ENCODE results near the gene TEC. TPM values are rescaled to one million over a fixed set of nuclear protein-coding genes. Genes with fewer than 3 reads are reported as not detected.

TEC gene
- total and polyA plus RNA-seq, 2 of the 8 experiments (the other 6 are each of a cell fraction or from before 2014, with no cell fraction given) = 0.73 to 1.8 TPM

GRCh38 chr4:48110452-48110978 lies 159.1 kb downstream of the TEC start:
- no peak for DNase-seq (ENCODE audit: low read depth in 1 of 2, low spot score in 2 of 2)
- H3K9ac ChIP-seq (replicated peaks in 1 of 4; ENCODE audit: extremely low read depth in 1 of 4, low read depth in 3 of 4, low read length in 3 of 4) = no peak overlapping the region
- no peaks in the 10 kb centered on the region for H3K79me2 ChIP-seq (ENCODE audit: control insufficient read depth in 1 of 2, insufficient read depth in 2 of 2, low read length in 2 of 2)
- H2BK120ac ChIP-seq (replicated peaks; ENCODE audit: low read depth, low read length) = no peak overlapping the region
- no peaks in the 10 kb centered on the region for H3K9me3 ChIP-seq (ENCODE audit: insufficient read depth in 2 of 2, low read depth in 1 of 2, low read length in 1 of 2)
- H2AFZ ChIP-seq (ENCODE audit: low read length) = no peak overlapping the region
- POLR2A ChIA-PET (ENCODE audit: partially characterized antibody) = no interaction called here
- no peak overlapping the region for H3K23ac ChIP-seq (ENCODE audit: insufficient read length)
- H4K8ac ChIP-seq (ENCODE audit: extremely low read depth, insufficient read depth, low read length) = no peak overlapping the region
- no peak overlapping the region for H3K18ac ChIP-seq (ENCODE audit: extremely low read depth, low read length)
- no peak overlapping the region for H3K4me2 ChIP-seq (ENCODE audit: insufficient read depth in 1 of 2, low read depth in 2 of 2, low read length in 2 of 2)
- H3K4me3 ChIP-seq (ENCODE audit: extremely low read depth in 1 of 4, insufficient read depth in 2 of 4, low read depth in 3 of 4, low read length in 4 of 4) = no peak overlapping the region
- no peak overlapping the region for H3K56ac ChIP-seq (replicated peaks; ENCODE audit: insufficient read length, low read depth, low read length)
- no peaks in the 10 kb centered on the region for H3K36me3 ChIP-seq (ENCODE audit: control insufficient read depth in 2 of 4, insufficient read depth in 4 of 4, low read length in 3 of 4)
- H4K91ac ChIP-seq (replicated peaks; ENCODE audit: insufficient read length, low read length) = no peak overlapping the region
- H2AK5ac ChIP-seq (ENCODE audit: low read depth, low read length) = no peak overlapping the region
- no peaks in the 10 kb centered on the region for H4K20me1 ChIP-seq (replicated peaks in 1 of 2; ENCODE audit: control insufficient read depth in 1 of 2, insufficient read depth in 2 of 2, low read length in 2 of 2)
- no peak overlapping the region for H2BK20ac ChIP-seq (ENCODE audit: low read length)
- H3K4ac ChIP-seq (replicated peaks; ENCODE audit: insufficient read length, low read depth, low read length) = no peak overlapping the region
- no peaks in the 10 kb centered on the region for H3K27me3 ChIP-seq (replicated peaks in 1 of 4; ENCODE audit: control insufficient read depth in 3 of 4, extremely low read depth in 1 of 4, insufficient read depth in 3 of 4, low read length in 3 of 4)
- H3K27ac ChIP-seq (ENCODE audit: low read depth, low read length) = no peak overlapping the region
- 80% methylated on average over 1 of the region's 1 CpG; no CpG with 5 or more reads in 1 of the 2 experiments for whole genome bisulfite sequencing, 2 experiments (ENCODE audit: extremely low coverage in 1 of 2, insufficient coverage in 1 of 2, insufficient read length in 1 of 2, insufficient replicate concordance in 2 of 2, low coverage in 1 of 2, low lambda C conversion rate in 2 of 2, missing lambda C conversion rate in 1 of 2)
- CTCF ChIA-PET (ENCODE audit: partially characterized antibody) = interaction anchor here (0.7 to 3.3 kb wide), 6 partner anchors 13 to 577 kb away, joined by 3 to 28 read pairs (median 8); no protein-coding TSS in a partner anchor
- no peaks in the 10 kb centered on the region for H3K23me2 ChIP-seq (ENCODE audit: low read depth, low read length)
- no peak overlapping the region for H3K14ac ChIP-seq (ENCODE audit: insufficient read length)
- no peak overlapping the region for H4K5ac ChIP-seq (ENCODE audit: insufficient read length, low read depth, low read length)
- H3K4me1 ChIP-seq (replicated peaks in 1 of 4; ENCODE audit: control insufficient read depth in 3 of 4, insufficient read depth in 4 of 4, low read length in 3 of 4) = peaks cover 0 to 3% (median 0%) of the 10 kb centered on the region in 4 experiments; a peak in 2 of 7 replicates
- H3K79me1 ChIP-seq (ENCODE audit: low read depth, low read length) = no peaks in the 10 kb centered on the region
- no peak overlapping the region for H2BK5ac ChIP-seq (ENCODE audit: low read depth, low read length)
- H2BK12ac ChIP-seq (ENCODE audit: low read depth, low read length) = no peak overlapping the region
- no peak for FAIRE-seq
- H2BK15ac ChIP-seq (ENCODE audit: low read length) = no peak overlapping the region
- no peak for TF ChIP-seq CTBP2 (IDR thresholded peaks at IDR 0.05; ENCODE audit: borderline replicate concordance, insufficient read depth, insufficient read length, low read length)
- TF ChIP-seq CREB1 (IDR thresholded peaks at IDR 0.05) = no peak
- TF ChIP-seq RFX5 (IDR thresholded peaks at IDR 0.05; ENCODE audit: borderline replicate concordance, low read depth, low read length) = no peak
- TF ChIP-seq FOSL1 (IDR thresholded peaks at IDR 0.05; ENCODE audit: insufficient read depth, low read depth, low read length) = no peak
- TF ChIP-seq HDAC6 (IDR thresholded peaks at IDR 0.05; ENCODE audit: low read depth, low read length) = no peak

Data from H1 (cell line).